Measurements from ENCODE around the gene WDR12. TPM values are rescaled to one million over a fixed set of nuclear protein-coding genes. Genes with fewer than 3 reads are reported as not detected.

WDR12 gene
- polyA plus RNA-seq, 3 donors, result 4.1 to 14.6 (median 6.5) TPM

- Histone ChIP-seq H3K27me3 (ENCODE audit: control insufficient read depth in 2 of 2, insufficient read depth in 2 of 2, low read length in 2 of 2) (no peaks in the 10 kb centered on the region), H3K27ac (ENCODE audit: low read depth in 1 of 2, low read length in 2 of 2) (no peak overlapping the region), H3K4me1 (ENCODE audit: control insufficient read depth in 1 of 2, insufficient read depth in 2 of 2, low read length in 2 of 2) (no peaks in the 10 kb centered on the region), H3K4me3 (replicated peaks in 1 of 3; ENCODE audit: low read depth in 2 of 3, low read length in 3 of 3) (no peak overlapping the region), H3K9ac (ENCODE audit: insufficient read depth, low read length, poor library complexity, severe bottlenecking) (no peak overlapping the region), H4K20me1 (ENCODE audit: insufficient read depth, low read length) (no peaks in the 10 kb centered on the region), H2AFZ (ENCODE audit: insufficient read depth, low read depth, low read length, poor library complexity, severe bottlenecking) (no peak overlapping the region), H3K9me3 (replicated peaks in 1 of 2; ENCODE audit: control insufficient read depth in 1 of 2, insufficient read depth in 1 of 2, low read length in 2 of 2) (no peaks in the 10 kb centered on the region), H3K4me2 (replicated peaks; ENCODE audit: extremely low read depth, low read length, poor library complexity, severe bottlenecking) (no peak overlapping the region), H3K36me3 (replicated peaks in 1 of 2; ENCODE audit: control insufficient read depth in 1 of 2, insufficient read depth in 2 of 2, low read length in 2 of 2) (no peaks in the 10 kb centered on the region), H3K79me2 (ENCODE audit: insufficient read depth, low read length) (no peaks in the 10 kb centered on the region)
- Mint-ChIP-seq H3K4me3 (no peak overlapping the region), H3K9me3 (peaks cover 0 to 3% (median 0%) of the 10 kb centered on the region in 7 donors), H3K27ac (no peak overlapping the region), H3K4me1 (no peaks in the 10 kb centered on the region), H3K36me3 (no peaks in the 10 kb centered on the region), H3K27me3 (ENCODE audit: low read depth in 3 of 3) (no peaks in the 10 kb centered on the region)
- TF ChIP-seq CTCF (IDR thresholded peaks at IDR 0.05), result no peak
- no peak for DNase-seq
- intact Hi-C loops (cut with micrococcal nuclease), result no loop called here
- 90% methylated on average over 1 of the region's 1 CpG for WGBS (ENCODE audit: insufficient coverage)
Measured at GRCh38 chr2:202824901-202825300, 86.6 kb downstream of the WDR12 start.

Other genes with a start within 250 kb of the WDR12 start
- gene ICA1L, start 39.9 kb downstream of the WDR12 start, polyA plus RNA-seq, result under 1 TPM; 0.17 to 0.85 (median 0.57) TPM
- 1 to 10 TPM; 1.1 to 4.6 (median 2.8) TPM for gene CARF, start 602 bp upstream of the WDR12 start, polyA plus RNA-seq
- gene NBEAL1, start 103.2 kb upstream of the WDR12 start, polyA plus RNA-seq, result 1 to 10 TPM; 2.5 to 5.3 (median 4.4) TPM

Data from CD14-positive monocyte (primary cell).